GM19328 (cell line): ENCODE measurements around the gene MT1G.
"Not testable (repeated sequence)": the region's sequence is repeated elsewhere in the genome, so short reads cannot be mapped to it uniquely, and the experiment has no call there.

Experiments used
- ATAC-seq: cut with Tn5 transposase; IDR thresholded peaks from one replicate; pipeline ENCODE4 v1.9.1; 2021; ENCODE audit warnings: mild to moderate bottlenecking, moderate library complexity; ENCODE audit not compliant: unreplicated experiment

Gene MT1G

DNA sequence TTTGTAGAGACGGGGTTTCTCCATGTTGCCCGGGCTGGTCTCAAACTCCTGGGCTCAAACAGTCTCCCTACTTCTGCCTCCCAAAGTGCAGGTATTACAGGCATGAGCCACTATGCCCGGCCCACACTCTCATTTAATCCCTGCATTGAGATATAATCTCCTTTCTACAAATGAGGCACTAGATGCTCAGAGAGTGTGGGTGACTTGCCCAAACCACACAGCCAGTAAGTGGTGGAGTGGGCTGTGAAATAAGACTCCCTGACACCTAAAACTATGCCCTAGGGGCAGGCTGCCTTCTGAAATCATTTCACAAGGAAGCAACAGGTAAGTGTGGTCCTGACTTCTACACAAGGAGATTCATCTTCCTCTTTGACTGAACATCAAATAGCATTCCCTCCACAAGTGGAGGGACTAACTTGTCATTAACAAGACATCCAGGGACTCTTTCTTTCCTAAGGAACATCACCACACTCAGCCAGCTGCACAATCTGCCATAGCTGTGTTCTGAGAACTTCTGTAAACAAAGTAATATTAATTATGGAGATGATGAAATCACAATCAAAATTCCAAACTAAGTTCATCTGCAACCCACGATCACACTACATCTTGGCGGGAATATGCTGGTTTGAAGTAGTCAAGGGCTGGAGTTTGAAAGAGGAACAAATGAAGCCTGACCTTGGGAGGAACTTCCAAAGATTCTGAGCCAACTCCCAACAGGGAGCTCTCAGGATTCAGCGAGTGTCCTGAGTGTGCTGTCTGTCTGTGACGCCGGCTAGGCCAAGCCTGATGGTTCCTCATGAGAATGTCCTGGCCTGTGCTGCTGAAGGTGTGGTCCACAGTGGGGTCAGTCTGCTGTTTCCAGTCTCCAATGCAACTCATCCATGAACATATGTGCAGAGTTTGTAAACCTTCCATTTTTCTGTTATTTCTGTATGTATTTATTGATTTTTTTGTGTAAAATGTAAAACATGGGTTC, 2.3 kb downstream of the MT1G start:
- ATAC-seq, result not testable (repeated sequence)

DNA sequence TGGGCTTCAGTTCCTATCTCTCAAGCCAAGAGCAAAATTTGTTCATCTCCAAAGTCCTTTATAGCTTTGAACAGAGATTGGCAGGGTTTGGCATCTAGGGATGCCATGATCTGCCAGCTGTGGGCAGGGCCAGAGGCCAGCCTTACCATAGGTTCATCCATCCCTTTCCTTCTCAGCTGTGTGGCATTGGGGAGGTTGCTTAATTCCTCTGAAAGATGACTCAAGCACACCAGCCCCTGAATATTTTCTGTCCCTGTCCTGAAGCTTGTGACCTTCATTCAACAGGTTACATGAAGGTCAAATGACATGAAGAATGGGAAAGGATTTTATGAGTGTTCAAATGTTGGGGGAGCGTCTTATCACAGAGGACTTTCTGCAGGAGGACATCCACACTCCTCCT, 3.4 kb downstream of the MT1G start:
- ATAC-seq, result no peak

DNA sequence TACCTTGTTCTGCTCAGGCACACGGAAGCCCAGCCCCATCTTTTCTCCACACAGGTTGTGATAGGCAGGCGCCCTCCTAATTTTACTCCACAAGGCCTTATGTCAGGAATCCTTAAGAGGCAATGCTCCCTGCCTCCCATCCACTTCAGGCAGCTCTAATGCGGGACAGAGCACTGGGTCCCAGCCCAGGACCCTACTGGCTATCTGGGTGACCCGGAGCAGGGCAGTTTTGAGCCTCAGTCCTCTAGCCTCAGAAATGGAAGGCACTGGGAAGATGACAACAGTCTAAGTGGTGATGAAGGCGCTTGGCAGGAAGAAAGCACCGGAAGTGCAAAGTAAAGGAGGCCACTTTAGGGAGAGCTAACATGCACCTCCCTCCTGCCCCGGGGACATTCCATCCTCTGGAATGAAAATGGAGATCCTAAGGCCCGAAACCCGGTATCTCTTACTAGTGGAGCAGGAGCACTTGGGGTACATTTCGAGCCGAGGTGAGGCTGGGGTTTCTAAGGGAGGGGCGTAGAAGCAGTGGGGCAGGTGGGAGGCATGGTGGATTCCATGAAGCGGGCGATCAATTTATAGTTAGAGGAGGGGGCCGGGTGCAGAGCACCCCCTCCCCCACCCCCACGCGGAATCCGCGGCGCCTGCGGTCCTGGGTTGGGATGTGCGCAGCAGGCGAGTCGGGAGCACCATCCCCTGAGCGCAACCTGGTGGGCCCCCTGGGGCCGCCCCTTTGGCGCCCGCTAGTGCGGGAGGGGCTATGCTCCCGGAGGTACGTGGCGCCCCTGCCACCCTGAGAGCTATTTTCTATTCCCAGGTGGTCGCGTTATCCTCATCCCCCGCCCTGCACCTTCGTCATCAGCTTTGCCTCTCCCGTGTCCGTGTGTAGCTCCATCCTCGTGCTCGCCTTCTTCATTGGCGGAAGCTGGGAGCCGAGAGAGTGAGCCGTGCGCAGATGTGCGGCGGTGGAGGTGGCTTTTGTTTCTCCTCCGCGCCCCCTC, 5.2 kb downstream of the MT1G start:
- ATAC-seq, result no peak

DNA sequence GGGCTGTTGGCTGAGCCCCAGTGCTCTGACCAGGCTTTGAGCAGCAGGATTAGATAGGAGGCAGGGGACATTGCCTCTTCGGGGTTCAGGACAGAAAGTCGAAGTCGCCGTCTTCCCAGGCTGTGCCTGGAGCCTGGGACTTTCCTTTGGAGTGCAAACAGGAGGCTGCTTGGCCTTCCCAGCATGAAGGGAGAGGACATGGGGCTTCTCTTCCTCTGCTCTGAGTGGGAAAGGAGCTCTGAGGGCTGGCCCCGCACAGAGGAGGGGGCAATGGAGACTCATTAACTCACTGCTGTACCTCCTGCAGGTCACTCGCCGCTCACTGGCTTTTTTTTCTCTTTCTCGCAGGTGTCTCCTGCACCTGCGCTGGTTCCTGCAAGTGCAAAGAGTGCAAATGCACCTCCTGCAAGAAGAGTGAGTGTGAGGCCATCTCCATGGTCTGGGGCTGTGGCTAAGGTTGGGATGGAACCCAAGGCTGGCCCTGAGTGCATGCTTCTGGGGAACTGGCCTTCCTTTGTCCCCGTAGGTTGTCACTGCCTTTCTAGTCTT, 9.5 kb downstream of the MT1G start:
- no peak for ATAC-seq

DNA sequence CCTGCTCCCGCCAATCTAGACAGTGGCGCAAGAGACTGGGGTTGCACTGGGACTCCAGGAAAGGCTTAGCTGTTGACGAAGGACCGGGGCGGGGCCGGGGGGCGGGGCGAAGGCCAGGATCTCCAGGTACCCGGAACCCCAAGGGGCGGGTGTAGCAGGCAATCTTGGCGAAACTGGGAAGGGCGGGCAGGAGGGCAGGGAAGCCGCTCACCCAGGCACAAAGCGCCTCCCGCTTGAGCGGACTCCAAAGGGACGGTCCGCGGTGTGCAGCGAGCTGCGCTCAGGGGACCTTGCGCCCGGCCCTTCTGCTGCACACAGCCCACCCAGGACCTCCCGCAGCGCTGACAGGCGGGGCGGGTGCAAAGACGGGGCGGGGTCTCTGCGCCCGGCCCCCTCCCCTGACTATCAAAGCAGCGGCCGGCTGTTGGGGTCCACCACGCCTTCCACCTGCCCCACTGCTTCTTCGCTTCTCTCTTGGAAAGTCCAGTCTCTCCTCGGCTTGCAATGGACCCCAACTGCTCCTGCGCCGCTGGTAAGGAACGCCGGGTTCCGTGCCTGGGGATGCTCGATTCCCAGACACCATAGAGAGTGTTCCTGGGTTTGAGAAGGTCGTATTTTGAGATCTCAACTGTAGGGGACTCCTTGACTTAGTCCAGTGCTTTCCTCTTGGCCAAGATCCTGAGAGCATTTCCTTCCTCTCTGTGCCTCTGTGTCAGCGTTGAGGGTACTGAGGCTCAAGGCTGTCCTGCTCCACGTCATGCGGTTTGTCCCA, 10.1 kb downstream of the MT1G start, which contains the start of gene MT1F:
MT1F (plus strand) TSS at position 405 of the 772 bp plus-strand sequence; CDS start at position 505, 100 bp downstream.
- no peak for ATAC-seq

DNA sequence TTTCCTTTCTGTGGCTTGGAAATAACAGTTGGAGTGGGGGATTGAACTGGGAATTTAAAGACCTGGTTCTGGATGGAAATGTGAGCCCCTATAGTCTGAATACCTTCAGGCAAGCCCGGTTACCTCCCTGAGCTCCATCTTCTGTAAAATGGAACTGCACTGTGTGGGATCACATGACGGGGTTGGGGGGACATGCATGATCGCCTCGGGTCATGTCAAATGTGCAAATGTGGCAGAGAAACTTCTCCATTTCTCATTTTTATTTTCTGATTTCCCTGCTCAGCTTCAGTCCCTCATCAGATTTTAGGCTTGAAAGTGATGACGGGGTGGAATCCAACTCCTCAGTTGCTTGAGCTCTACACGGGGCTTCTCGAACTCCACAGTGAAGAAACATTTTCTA, 14.6 kb downstream of the MT1G start:
- no peak for ATAC-seq

DNA sequence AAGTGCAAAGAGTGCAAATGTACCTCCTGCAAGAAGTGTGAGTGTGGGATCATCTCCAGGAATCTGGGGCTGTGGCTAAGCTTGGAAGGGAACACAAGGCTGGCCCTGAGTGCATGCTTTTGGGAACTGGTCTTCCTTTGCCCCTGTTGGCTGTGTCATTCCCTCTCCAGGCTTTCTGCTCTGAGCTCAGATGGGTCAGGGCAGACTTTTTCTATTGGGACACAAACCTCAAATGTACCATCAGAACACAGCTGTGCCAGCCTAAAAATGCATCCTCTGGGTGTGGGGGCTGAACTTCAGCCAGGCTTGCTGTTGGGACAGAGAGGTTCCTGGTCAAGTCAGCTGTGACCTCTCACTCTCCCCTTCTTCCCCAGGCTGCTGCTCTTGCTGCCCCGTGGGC, 15.3 kb downstream of the MT1G start:
- no peak for ATAC-seq

DNA sequence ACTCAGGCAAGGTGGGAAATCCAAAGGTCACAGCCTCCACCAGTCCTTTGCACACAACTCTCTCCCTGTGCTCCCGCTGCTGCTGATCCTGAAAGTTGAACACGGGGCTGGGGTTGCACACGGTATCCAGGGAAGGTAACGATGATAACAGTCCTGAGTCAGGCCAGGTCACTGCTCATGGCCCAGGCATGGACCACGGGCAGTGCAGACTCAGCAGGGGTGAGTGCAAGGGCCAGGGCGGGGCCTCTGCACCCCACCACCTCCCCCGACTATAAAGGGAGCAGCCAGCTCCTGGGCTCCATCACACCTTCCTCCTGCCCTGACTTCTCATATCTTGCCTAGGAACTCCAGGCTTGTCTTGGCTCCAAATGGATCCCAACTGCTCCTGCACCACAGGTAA, 16.3 kb downstream of the MT1G start, which contains the start of gene MT1B:
MT1B (plus strand) TSS at position 301 of the 400 bp plus-strand sequence; CDS start at position 369, 68 bp downstream.
- ATAC-seq, result no peak

DNA sequence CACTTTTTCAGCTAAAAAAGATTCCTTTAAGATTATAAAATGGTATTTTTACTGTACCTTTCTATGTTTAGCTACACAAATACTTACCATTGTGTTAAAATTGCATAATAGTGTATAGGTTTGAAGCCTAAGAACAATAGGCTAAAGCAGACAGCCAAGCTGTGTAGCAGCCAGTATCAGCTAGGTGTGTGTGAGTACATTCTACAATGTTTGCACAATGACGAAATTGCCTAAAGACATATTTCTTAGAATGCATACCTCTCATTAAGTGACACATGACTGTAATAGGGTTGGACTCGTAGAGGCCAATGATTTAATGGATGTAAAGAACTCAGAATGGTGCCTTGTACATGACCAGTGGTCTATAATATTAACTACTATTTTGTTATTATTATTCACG, 18.0 kb downstream of the MT1G start:
- ATAC-seq, result no peak

DNA sequence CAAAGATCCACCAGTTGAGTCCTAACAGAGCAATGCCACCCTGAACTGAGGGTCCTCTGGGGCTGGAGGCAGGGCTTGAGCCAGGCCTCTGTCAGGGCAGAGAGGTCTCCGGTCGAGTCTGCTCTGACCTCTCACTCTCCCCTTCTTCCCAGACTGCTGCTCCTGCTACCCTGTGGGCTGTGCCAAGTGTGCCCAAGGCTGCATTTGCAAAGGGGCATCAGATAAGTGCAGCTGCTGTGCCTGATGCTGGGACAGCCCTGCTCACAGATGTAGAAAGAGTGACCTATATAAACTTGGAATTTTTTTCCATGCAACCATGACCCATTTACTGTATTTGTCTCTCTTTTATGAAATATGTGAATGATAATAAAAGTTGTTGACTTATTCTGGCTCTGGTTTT, 18.6 kb downstream of the MT1G start:
- no peak for ATAC-seq

DNA sequence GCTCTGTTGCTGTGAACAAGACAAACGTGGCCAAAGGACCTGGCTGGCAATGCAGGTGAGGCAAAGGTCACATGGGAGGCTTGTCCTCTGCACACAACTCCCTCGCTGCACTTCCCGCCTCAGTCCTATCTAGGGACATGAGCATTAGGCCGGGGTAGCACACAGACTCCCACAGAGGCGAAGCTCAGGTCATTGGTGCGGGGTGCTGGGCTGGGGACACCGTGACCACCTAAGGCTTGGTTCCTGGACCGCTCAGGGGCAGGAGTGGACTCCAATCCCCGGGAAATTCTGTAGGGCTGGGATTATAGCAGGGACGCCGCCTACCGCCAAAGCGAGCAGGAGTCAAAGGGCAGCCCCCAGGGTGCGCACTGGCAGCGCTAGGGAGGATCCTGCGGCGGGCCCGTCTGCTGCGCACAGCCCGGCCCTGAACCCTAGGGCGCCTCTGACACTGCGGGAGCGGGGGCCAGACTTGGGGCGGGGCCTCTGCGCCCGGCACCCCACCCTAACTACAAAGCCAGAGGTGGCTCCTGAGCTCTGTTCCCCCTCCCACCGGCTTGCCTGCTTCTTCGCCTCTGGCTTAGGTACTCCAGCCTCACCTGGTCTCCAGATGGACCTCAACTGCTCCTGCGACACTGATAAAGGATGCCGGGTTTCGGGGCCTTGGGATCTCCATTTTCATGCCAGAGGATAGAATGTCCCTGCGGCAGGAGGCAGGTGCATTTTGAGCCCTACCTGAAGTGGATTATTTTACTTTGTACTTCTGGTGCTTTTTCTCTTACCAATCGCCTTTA, 20.0 kb downstream of the MT1G start:
- ATAC-seq, result no peak

DNA sequence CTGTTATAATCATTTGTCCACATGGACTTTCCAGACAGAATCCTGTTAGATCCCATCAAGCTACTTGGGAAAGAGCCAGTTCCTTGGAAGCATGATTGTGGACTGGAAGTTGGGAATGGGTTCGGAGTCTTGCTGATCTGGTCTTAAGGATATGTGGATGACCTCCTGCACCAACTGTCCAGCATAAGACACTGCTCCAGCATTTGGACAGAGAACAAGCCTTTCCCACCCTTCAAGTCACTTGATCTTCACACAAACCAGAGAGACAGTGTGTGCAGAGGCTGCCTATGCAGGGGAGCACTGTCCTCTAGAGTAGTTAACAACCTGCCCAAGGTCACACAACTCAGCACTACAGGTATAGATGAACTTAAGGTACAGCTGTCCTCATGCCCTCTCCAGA, 22.0 kb downstream of the MT1G start:
- ATAC-seq, result no peak

DNA sequence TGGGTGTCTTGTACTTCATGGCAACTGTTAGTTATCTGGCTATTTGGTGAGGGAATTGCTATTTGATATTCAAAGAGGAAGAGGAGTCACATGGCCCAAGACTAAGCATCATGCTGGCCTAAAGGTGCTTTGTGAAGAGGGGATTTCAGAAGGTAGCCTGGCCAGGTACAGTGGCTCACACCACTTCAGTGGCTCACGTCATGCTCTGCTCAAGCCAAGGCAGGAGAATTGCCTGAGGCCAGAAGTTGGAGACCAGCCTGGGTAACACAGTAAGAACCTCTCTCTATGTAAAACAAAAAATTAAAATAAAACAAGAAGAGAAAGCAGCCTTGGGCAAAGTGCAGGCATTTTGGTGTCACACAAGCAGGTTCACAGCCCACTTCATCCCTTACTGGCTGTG, 22.6 kb downstream of the MT1G start:
- ATAC-seq, result no peak

DNA sequence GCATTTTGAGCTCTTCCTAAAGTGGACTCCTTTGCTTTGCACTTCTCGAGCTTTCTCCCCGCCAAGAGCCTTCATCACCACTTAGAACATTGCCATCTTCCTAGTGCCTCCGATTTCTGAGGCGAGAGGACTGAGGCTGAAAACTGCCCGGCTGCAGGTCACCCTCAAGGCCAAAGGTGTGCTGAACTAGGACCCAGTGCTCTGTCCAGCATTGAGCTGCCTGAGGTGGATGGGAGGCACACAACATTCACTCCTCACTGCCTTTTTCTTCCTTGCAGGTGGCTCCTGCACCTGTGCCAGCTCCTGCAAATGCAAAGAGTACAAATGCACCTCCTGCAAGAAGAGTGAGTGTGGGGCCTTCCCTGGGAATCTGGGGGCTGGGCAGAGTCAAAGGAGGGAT, 24.0 kb downstream of the MT1G start:
- no peak for ATAC-seq

DNA sequence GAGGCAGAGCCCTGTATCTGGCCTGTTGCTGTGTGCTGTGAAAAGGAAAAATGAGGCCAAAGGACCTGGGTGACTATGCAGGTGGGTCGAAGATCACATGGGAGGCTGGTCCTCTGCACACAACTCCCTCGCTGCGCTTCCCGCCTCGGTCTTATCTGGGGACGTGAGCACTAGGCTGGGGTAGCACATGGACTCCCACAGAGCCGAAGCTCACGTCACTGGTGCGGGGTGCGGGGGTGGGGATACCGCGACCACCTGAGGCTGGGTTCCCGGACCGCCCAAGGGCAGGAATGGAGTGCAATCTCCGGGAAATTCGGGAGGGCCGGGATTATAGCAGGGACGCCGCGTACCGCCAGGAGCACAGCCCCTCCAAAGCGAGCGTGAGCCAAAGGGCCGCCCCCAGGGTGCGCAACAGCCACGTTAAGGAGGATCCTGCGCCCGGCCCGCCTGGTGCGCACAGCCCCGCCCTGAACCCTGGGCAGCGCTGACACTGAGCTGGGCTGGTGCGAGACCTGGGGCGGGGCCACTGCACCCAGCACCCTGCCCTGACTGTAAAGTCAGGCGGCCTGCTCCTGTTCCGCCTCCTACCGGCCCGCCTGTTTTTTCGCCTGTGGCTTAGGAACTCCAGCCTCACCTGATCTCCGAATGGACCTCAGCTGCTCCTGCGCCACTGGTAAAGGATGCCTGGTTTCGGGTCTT, 24.6 kb downstream of the MT1G start:
- ATAC-seq, result no peak

DNA sequence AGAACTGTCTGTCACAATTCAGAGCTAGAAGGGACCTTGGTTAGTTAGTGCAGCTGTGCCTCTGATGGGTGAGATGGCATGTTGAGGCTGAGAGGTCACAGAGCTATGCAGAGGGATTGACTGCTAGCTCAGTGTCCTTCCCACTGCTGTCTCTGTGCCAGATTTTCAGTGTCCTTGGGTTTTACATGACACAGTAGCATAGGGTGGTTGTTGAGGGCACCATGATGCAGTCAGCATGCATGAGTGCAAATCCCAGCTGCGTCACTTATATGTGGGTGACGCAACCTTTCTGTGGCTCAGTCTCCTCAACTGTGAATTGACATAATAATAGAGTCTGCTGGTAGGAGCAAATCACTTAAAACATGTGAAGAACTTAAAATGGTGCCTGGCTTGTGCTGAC, 26.7 kb downstream of the MT1G start:
- ATAC-seq, result no peak

DNA sequence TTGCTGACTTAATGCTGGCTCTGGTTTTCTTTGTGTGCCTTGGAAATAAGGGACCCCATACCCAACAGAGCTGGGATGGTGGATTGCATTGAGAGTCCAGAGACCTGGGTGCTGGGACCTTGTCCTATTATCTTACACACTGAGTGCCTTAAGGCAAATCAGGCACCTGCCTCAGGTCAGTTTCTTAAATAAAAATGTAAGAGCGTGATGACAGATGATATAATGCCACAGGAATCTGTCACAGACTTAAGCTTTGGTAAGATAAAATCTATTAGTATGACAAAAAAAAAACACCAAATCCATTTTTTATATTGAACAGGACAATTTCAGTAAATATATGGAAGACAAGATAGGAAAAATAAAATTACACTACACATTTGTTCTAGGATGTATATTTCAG, 27.8 kb downstream of the MT1G start:
- no peak for ATAC-seq

DNA sequence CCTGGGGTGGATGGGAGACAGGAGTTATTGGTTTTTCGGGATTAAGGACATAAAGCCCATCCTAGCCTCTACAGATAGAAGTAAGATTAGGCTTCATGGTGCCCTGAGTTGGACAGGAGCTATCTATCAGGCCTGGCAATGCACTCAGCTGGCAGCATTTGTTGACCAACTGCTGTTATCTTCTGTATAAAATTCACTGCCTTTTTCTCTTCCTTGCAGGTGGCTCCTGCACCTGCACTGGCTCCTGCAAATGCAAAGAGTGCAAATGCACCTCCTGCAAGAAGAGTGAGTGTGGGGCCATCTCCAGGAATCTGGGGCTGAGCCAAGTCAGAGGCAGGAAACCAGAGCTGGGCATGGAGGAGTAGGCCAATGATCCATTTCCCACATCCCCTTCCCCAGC, 28.8 kb downstream of the MT1G start:
- ATAC-seq, result no peak
